Fibroblast of lung (primary cell): ENCODE data around the gene CRKL. TPM values are rescaled to one million over a fixed set of nuclear protein-coding genes. Genes with fewer than 3 reads are reported as not detected.

ENCODE experiments used
- DNase-seq, 2 donors: peaks; one replicate each; pipeline versions ENCODE4 v3.0.0 to v3.0.0-alpha.2; 2010; ENCODE audit warnings: low read depth in 2 of 2
- H2AFZ ChIP-seq: 2 replicates; pipeline ENCODE4 v1.5.1; 2012; ENCODE audit warnings: low read length, control low read depth, inconsistent platforms
- H3K27ac ChIP-seq: 2 replicates; pipeline ENCODE4 v1.5.1; 2011; ENCODE audit warnings: low read length, control low read depth; ENCODE audit not compliant: insufficient read depth
- H3K27me3 ChIP-seq: 2 replicates; pipeline ENCODE4 v1.5.1; 2011; ENCODE audit warnings: mild to moderate bottlenecking, low read length; ENCODE audit not compliant: control insufficient read depth, insufficient read depth
- H3K36me3 ChIP-seq: 2 replicates; pipeline ENCODE4 v1.5.1; 2011; ENCODE audit warnings: low read length; ENCODE audit not compliant: control insufficient read depth, insufficient read depth
- H3K4me1 ChIP-seq: 2 replicates; pipeline ENCODE4 v1.5.1; 2011; ENCODE audit warnings: low read length; ENCODE audit not compliant: control insufficient read depth, insufficient read depth; ENCODE audit errors: extremely low read depth
- H3K4me2 ChIP-seq: 2 replicates; pipeline ENCODE4 v1.5.1; 2011; ENCODE audit warnings: low read length, control low read depth; ENCODE audit not compliant: insufficient read depth; ENCODE audit errors: extremely low read depth
- H3K4me3 ChIP-seq, 4 experiments: fragments of 200-600 bp in 1 of 4; sonication (generic) in 1 of 4; replicated peaks in 1 of 4; 2 replicates each; pipeline ENCODE4 v1.5.1; 2011 to 2016; ENCODE audit warnings: low read length in 4 of 4, low read depth in 3 of 4, mild to moderate bottlenecking in 3 of 4, control low read depth in 2 of 4, inconsistent platforms in 1 of 4, mixed read lengths in 1 of 4; ENCODE audit not compliant: insufficient read depth in 1 of 4; ENCODE audit errors: control extremely low read depth in 1 of 4
- H3K79me2 ChIP-seq: 2 replicates; pipeline ENCODE4 v1.5.1; 2012; ENCODE audit warnings: mild to moderate bottlenecking, low read length, inconsistent platforms; ENCODE audit not compliant: control insufficient read depth, insufficient read depth
- H3K9ac ChIP-seq: 2 replicates; pipeline ENCODE4 v1.5.1; 2011; ENCODE audit warnings: mild to moderate bottlenecking, low read length, control low read depth; ENCODE audit not compliant: insufficient read depth
- H3K9me3 ChIP-seq: 2 replicates; pipeline ENCODE4 v1.5.1; 2012; ENCODE audit warnings: low read depth, low read length; ENCODE audit not compliant: control insufficient read depth, insufficient read depth
- H4K20me1 ChIP-seq: 2 replicates; pipeline ENCODE4 v1.5.1; 2011; ENCODE audit warnings: low read length; ENCODE audit not compliant: control insufficient read depth, insufficient read depth; ENCODE audit errors: extremely low read depth
- CTCF ChIP-seq, 2 donors: IDR thresholded peaks in 1 of 2; conservative IDR thresholded peaks in 1 of 2; 1 replicate in 1 of 2; 2 replicates in 1 of 2; pipeline ENCODE4 v1.5.1; 2011 to 2012; ENCODE audit warnings: low read length in 2 of 2, control low read depth in 1 of 2, inconsistent platforms in 1 of 2, low read depth in 1 of 2, mild to moderate bottlenecking in 1 of 2
- EZH2 ChIP-seq: IDR thresholded peaks from 2 replicates; pipeline ENCODE4 v1.5.1; 2012; ENCODE audit warnings: low read length, control low read depth, mild to moderate bottlenecking; ENCODE audit errors: missing control alignments
- polyA plus RNA-seq, 2 donors: library from polyadenylated mRNA; depleted of rRNA in 1 of 2; stranded (reverse) in 1 of 2; unstranded in 1 of 2; fragments of >200 nt; gene quantifications; 2 replicates each; pipeline ENCODE4 v1.2.1, GENCODE V29; 2011 to 2012; ENCODE audit warnings: missing spikeins in 1 of 2
- total RNA-seq: library from RNA; depleted of rRNA; stranded (reverse); fragments of >200 nt; gene quantifications from 2 replicates; pipeline ENCODE4 v1.2.1, GENCODE V29; 2014

The CRKL gene
- total and polyA plus RNA-seq, 2 donors (not counting 1 experiment from before 2014, with no cell fraction given) = 23.8 to 45.1 TPM

GRCh38 chr22:20977516-20978170 is 60.4 kb downstream of the CRKL start:
- H3K27me3 ChIP-seq = no peaks in the 10 kb centered on the region
- H3K36me3 ChIP-seq = no peaks in the 10 kb centered on the region
- H3K9me3 ChIP-seq = peaks cover 2% of the 10 kb centered on the region
- H3K4me3 ChIP-seq = no peak overlapping the region
- DNase-seq = no peak
- TF ChIP-seq CTCF (conservative IDR thresholded peaks at IDR 0.05 in 1 of 2, IDR thresholded peaks at IDR 0.05 in 1 of 2; ENCODE audit: low read depth in 1 of 2, low read length in 2 of 2) (no peak), EZH2 (no peak)
- H3K4me1 ChIP-seq = peaks cover 6% of the 10 kb centered on the region
- peaks cover 4% of the 10 kb centered on the region for H3K79me2 ChIP-seq
- H3K4me2 ChIP-seq = no peak overlapping the region
- H2AFZ ChIP-seq = no peak overlapping the region
- no peak overlapping the region for H3K27ac ChIP-seq
- H3K9ac ChIP-seq = no peak overlapping the region
- H4K20me1 ChIP-seq = no peaks in the 10 kb centered on the region

- Histone ChIP-seq H3K4me2 (no peak overlapping the region), H3K4me3 (no peak overlapping the region), H3K36me3 (no peaks in the 10 kb centered on the region), H3K79me2 (peaks cover 9% of the 10 kb centered on the region), H3K4me1 (peaks cover 8% of the 10 kb centered on the region), H4K20me1 (no peaks in the 10 kb centered on the region), H3K27ac (no peak overlapping the region), H3K9me3 (peaks cover 2% of the 10 kb centered on the region), H2AFZ (no peak overlapping the region), H3K27me3 (no peaks in the 10 kb centered on the region), H3K9ac (no peak overlapping the region)
- DNase-seq = no peak
- no peak for TF ChIP-seq CTCF (conservative IDR thresholded peaks at IDR 0.05 in 1 of 2, IDR thresholded peaks at IDR 0.05 in 1 of 2; ENCODE audit: low read depth in 1 of 2, low read length in 2 of 2)
Measured at GRCh38 chr22:20978419-20978818, 61.2 kb downstream of the CRKL start.

- peak; percentile 84 to 85 for DNase-seq
- Histone ChIP-seq H3K4me2 (peak overlapping the region; percentile 73), H3K9ac (no peak overlapping the region)
Measured at GRCh38 chr22:20979243-20979809, 62.1 kb downstream of the CRKL start.

More at GRCh38 chr22:20979243-20979809, 62.1 kb downstream of the CRKL start:
- Histone ChIP-seq H3K27ac (no peak overlapping the region), H3K4me3 (peak overlapping the region in 3 of 4 experiments; percentile 6 to 47 (median 32)), H3K27me3 (no peaks in the 10 kb centered on the region), H3K4me1 (peaks cover 11% of the 10 kb centered on the region), H4K20me1 (no peaks in the 10 kb centered on the region), H3K36me3 (no peaks in the 10 kb centered on the region), H3K9me3 (peaks cover 2% of the 10 kb centered on the region), H3K79me2 (peaks cover 15% of the 10 kb centered on the region), H2AFZ (peak overlapping the region; percentile 69)
- TF ChIP-seq CTCF (conservative IDR thresholded peaks at IDR 0.05 in 1 of 2, IDR thresholded peaks at IDR 0.05 in 1 of 2; ENCODE audit: low read depth in 1 of 2, low read length in 2 of 2) (no peak), EZH2 (no peak)
